ENCODE results near the gene DYRK2.

The DYRK2 gene

GRCh38 chr12:67647181-67647798 is 1.3 kb upstream of the DYRK2 start:
- no peaks in the 10 kb centered on the region for H3K27me3 ChIP-seq (ENCODE audit: control insufficient read depth, insufficient read depth, low read length)
- peaks cover 5% of the 10 kb centered on the region for H3K4me1 ChIP-seq (ENCODE audit: control insufficient read depth, insufficient read depth, low read length)
- H3K9ac ChIP-seq (ENCODE audit: low read depth, low read length): no peak overlapping the region
- H3K4me3 ChIP-seq (ENCODE audit: low read depth, low read length): peak overlapping the region; percentile 85
- H3K36me3 ChIP-seq (ENCODE audit: control insufficient read depth, insufficient read depth, low read length): no peaks in the 10 kb centered on the region
- no peaks in the 10 kb centered on the region for H3K9me3 ChIP-seq (ENCODE audit: control insufficient read depth, insufficient read depth, low read length)

DNA sequence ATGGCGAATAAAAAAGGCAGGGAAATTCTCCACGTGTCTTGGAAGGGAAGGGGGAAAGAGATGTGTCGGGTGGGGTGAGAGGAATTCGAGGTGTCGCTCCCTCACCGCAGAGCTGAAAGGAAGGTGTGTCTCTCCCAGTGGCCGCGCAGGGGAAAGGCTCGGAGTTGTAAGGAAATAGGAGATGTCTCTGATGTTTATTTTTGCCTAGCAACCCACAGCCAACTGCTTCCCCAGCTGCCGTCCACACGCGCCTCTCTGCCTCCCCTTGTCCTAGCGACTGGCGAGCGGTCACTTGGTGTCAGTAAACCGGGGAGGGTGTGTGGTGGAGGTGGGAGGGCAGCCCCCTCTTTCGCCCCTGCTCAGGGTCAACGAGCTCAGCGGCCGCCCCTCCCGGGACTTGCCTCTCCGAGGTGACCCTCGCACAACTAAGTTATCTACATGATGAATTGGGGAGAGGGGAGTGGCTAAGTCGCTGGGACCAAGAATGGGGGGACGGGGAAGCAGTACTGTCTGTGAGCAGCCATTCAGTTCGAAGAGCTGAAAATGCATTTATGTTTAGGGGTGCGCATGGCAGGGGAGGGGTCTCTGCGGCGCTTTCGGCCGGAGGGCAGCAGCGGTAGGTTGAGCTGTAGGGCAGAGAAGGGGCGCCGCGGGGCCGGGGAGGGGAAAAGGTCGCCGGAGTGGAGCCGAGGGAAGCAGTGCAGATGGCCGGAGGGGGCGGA is 585 bp upstream of the DYRK2 start:
- H3K4me1 ChIP-seq (ENCODE audit: control insufficient read depth, insufficient read depth, low read length): peaks cover 5% of the 10 kb centered on the region
- peak overlapping the region; percentile 85 for H3K4me3 ChIP-seq (ENCODE audit: low read depth, low read length)
- no peaks in the 10 kb centered on the region for H3K9me3 ChIP-seq (ENCODE audit: control insufficient read depth, insufficient read depth, low read length)
- H3K27me3 ChIP-seq (ENCODE audit: control insufficient read depth, insufficient read depth, low read length): no peaks in the 10 kb centered on the region
- H3K9ac ChIP-seq (ENCODE audit: low read depth, low read length): no peak overlapping the region
- H3K36me3 ChIP-seq (ENCODE audit: control insufficient read depth, insufficient read depth, low read length): no peaks in the 10 kb centered on the region

- Histone ChIP-seq H3K36me3 (ENCODE audit: control insufficient read depth, insufficient read depth, low read length) (no peaks in the 10 kb centered on the region), H3K27me3 (ENCODE audit: control insufficient read depth, insufficient read depth, low read length) (no peaks in the 10 kb centered on the region), H3K9me3 (ENCODE audit: control insufficient read depth, insufficient read depth, low read length) (no peaks in the 10 kb centered on the region), H3K9ac (ENCODE audit: low read depth, low read length) (peak overlapping the region; percentile 74), H3K4me3 (ENCODE audit: low read depth, low read length) (peak overlapping the region; percentile 73), H3K4me1 (ENCODE audit: control insufficient read depth, insufficient read depth, low read length) (peaks cover 5% of the 10 kb centered on the region)
Measured at GRCh38 chr12:67649261-67649569, 670 bp downstream of the DYRK2 start.

DNA sequence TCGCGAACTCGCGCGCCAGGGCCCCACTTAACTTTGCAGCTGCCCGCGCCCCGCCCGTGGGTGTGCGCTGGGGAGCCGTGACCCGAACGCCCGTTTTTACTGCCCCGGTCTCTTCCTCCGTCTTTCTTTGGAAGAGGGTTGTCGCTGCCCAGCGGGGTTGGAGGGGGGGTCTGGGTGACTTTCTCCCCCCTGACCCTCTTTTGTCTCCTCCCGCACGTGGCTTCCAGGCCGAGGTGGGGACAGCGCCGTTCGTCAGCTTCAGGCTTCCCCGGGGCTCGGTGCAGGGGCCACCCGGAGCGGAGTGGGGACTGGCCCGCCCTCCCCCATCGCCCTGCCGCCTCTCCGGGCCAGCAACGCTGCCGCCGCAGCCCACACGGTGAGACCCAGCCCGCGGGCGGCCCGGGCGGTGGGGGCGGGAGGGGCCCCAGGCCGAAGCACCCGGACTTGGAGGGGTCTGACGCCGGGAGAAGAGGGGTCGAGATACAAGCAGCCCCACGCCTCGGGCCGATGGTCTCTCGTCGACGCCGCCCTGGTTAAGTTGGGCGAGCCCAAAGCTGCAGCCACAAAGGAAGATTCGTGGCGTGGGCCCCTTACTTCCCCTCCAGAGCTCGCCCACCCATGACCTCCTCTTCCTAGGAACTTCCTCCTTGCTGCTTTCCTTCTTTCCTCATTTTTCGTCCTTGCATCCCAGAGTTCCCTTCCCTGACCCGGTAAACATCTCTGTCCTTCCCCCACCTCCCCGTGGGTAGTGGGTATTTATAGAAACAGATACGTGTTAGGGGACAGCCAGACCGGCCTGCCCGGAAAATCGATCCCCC is 1.2 kb downstream of the DYRK2 start:
- peaks cover 5% of the 10 kb centered on the region for H3K4me1 ChIP-seq (ENCODE audit: control insufficient read depth, insufficient read depth, low read length)
- H3K36me3 ChIP-seq (ENCODE audit: control insufficient read depth, insufficient read depth, low read length): no peaks in the 10 kb centered on the region
- peak overlapping the region; percentile 73 for H3K4me3 ChIP-seq (ENCODE audit: low read depth, low read length)
- no peaks in the 10 kb centered on the region for H3K9me3 ChIP-seq (ENCODE audit: control insufficient read depth, insufficient read depth, low read length)
- peak overlapping the region; percentile 74 for H3K9ac ChIP-seq (ENCODE audit: low read depth, low read length)
- H3K27me3 ChIP-seq (ENCODE audit: control insufficient read depth, insufficient read depth, low read length): no peaks in the 10 kb centered on the region

DNA sequence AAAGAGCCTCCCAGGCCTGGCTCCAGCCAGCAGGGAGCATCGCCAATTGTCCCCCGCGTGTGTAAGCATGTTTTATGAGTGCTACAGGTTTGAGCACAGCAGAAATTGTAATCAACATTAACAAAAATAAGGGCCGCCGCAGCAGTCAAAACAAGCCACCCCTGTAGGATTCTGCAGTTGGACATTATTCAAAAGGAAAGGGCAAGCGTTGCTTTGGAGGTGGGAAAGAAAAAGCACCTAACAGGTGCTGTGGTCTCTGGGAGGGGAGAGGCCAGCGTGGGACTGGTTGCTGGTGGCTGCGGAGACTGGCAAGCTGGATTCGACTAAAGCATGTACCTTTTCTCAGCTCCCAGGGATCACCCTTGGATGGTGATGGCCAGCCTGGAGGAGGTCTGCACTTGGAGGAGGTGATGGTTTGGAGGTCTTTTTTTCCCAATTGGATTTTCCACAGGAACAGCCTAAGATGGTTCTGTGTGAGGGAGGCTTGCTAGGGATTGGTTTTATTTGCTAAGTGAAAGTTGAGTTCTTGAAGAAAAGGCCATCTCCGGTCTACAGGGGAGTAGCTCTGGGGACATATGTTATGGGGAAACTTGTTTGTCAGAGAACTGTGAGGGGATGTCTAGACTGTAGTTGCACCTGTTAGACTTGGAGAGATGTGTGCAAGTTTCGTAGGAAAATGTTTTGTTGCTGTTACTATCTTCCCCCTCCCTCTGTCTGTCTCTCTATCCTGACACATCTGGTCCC is 2.0 kb downstream of the DYRK2 start:
- Histone ChIP-seq H3K4me1 (ENCODE audit: control insufficient read depth, insufficient read depth, low read length) (peaks cover 5% of the 10 kb centered on the region), H3K36me3 (ENCODE audit: control insufficient read depth, insufficient read depth, low read length) (no peaks in the 10 kb centered on the region), H3K27me3 (ENCODE audit: control insufficient read depth, insufficient read depth, low read length) (no peaks in the 10 kb centered on the region), H3K9me3 (ENCODE audit: control insufficient read depth, insufficient read depth, low read length) (no peaks in the 10 kb centered on the region), H3K9ac (ENCODE audit: low read depth, low read length) (peak overlapping the region; percentile 74), H3K4me3 (ENCODE audit: low read depth, low read length) (peak overlapping the region; percentile 73)

- Histone ChIP-seq H3K9ac (ENCODE audit: low read depth, low read length) (no peak overlapping the region), H3K9me3 (ENCODE audit: control insufficient read depth, insufficient read depth, low read length) (no peaks in the 10 kb centered on the region), H3K27me3 (ENCODE audit: control insufficient read depth, insufficient read depth, low read length) (no peaks in the 10 kb centered on the region), H3K4me1 (ENCODE audit: control insufficient read depth, insufficient read depth, low read length) (peaks cover 5% of the 10 kb centered on the region), H3K4me3 (ENCODE audit: low read depth, low read length) (peak overlapping the region; percentile 73), H3K36me3 (ENCODE audit: control insufficient read depth, insufficient read depth, low read length) (no peaks in the 10 kb centered on the region)
Measured at GRCh38 chr12:67651132-67651695, 2.7 kb downstream of the DYRK2 start.

GRCh38 chr12:67655829-67656228 is 7.3 kb downstream of the DYRK2 start:
- Histone ChIP-seq H3K36me3 (ENCODE audit: control insufficient read depth, insufficient read depth, low read length) (peaks cover 16% of the 10 kb centered on the region), H3K9me3 (ENCODE audit: control insufficient read depth, insufficient read depth, low read length) (no peaks in the 10 kb centered on the region), H3K4me1 (ENCODE audit: control insufficient read depth, insufficient read depth, low read length) (peaks cover 5% of the 10 kb centered on the region), H3K27me3 (ENCODE audit: control insufficient read depth, insufficient read depth, low read length) (no peaks in the 10 kb centered on the region), H3K9ac (ENCODE audit: low read depth, low read length) (no peak overlapping the region), H3K4me3 (ENCODE audit: low read depth, low read length) (no peak overlapping the region)

- no peaks in the 10 kb centered on the region for H3K9me3 ChIP-seq (ENCODE audit: control insufficient read depth, insufficient read depth, low read length)
- H3K36me3 ChIP-seq (ENCODE audit: control insufficient read depth, insufficient read depth, low read length): peaks cover 16% of the 10 kb centered on the region
- H3K4me1 ChIP-seq (ENCODE audit: control insufficient read depth, insufficient read depth, low read length): peaks cover 5% of the 10 kb centered on the region
- H3K27me3 ChIP-seq (ENCODE audit: control insufficient read depth, insufficient read depth, low read length): no peaks in the 10 kb centered on the region
- no peak overlapping the region for H3K4me3 ChIP-seq (ENCODE audit: low read depth, low read length)
- H3K9ac ChIP-seq (ENCODE audit: low read depth, low read length): no peak overlapping the region
Measured at GRCh38 chr12:67656251-67656650, 7.7 kb downstream of the DYRK2 start.

DNA sequence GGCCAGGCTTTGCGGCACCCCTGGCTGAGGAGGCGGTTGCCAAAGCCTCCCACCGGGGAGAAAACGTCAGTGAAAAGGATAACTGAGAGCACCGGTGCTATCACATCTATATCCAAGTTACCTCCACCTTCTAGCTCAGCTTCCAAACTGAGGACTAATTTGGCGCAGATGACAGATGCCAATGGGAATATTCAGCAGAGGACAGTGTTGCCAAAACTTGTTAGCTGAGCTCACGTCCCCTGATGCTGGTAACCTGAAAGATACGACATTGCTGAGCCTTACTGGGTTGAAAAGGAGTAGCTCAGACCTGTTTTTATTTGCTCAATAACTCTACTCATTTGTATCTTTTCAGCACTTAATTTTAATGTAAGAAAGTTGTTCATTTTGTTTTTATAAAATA is 9.9 kb downstream of the DYRK2 start:
- Histone ChIP-seq H3K27me3 (ENCODE audit: control insufficient read depth, insufficient read depth, low read length) (no peaks in the 10 kb centered on the region), H3K4me3 (ENCODE audit: low read depth, low read length) (no peak overlapping the region), H3K9me3 (ENCODE audit: control insufficient read depth, insufficient read depth, low read length) (no peaks in the 10 kb centered on the region), H3K36me3 (ENCODE audit: control insufficient read depth, insufficient read depth, low read length) (peaks cover 16% of the 10 kb centered on the region), H3K9ac (ENCODE audit: low read depth, low read length) (no peak overlapping the region), H3K4me1 (ENCODE audit: control insufficient read depth, insufficient read depth, low read length) (peaks cover 5% of the 10 kb centered on the region)

- H3K9me3 ChIP-seq (ENCODE audit: control insufficient read depth, insufficient read depth, low read length): no peaks in the 10 kb centered on the region
- no peaks in the 10 kb centered on the region for H3K27me3 ChIP-seq (ENCODE audit: control insufficient read depth, insufficient read depth, low read length)
- peaks cover 16% of the 10 kb centered on the region for H3K36me3 ChIP-seq (ENCODE audit: control insufficient read depth, insufficient read depth, low read length)
- peaks cover 5% of the 10 kb centered on the region for H3K4me1 ChIP-seq (ENCODE audit: control insufficient read depth, insufficient read depth, low read length)
- H3K4me3 ChIP-seq (ENCODE audit: low read depth, low read length): no peak overlapping the region
- H3K9ac ChIP-seq (ENCODE audit: low read depth, low read length): no peak overlapping the region
Measured at GRCh38 chr12:67659292-67659691, 10.7 kb downstream of the DYRK2 start.

DNA sequence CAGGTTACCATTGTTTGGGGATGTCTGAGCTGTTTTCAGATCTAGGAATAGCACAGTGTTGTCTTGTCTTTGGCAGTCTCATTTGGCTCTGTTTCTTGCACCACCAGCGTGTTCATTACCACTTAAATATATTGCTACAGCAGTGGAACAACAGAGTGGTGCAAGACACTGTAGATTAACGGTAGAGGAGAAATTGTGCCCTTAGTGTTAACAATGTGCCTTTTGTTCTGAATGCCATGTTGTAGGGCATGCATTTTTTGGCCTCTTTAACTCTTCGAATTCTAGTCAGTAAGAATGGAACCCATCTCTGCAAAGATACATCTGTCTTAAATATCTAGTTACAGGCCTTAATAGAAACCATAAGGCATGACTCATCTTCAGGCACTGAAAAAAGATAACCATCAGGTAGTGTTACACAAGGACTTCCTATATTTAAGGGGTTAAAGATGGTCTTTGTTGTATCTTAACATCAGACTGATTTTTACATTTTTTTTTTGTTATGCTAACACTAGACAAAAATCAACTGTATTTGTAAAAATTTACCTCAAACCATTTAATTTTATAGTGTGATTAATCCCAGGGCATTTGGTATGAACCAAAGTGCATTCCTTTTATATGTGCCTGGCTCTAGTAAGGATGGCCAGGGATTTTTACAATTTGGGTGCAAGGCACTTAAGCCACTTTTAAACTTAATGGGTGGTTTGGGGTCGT is 12.9 kb downstream of the DYRK2 start:
- Histone ChIP-seq H3K36me3 (ENCODE audit: control insufficient read depth, insufficient read depth, low read length) (peaks cover 16% of the 10 kb centered on the region), H3K9me3 (ENCODE audit: control insufficient read depth, insufficient read depth, low read length) (no peaks in the 10 kb centered on the region), H3K4me1 (ENCODE audit: control insufficient read depth, insufficient read depth, low read length) (peaks cover 11% of the 10 kb centered on the region), H3K4me3 (ENCODE audit: low read depth, low read length) (no peak overlapping the region), H3K9ac (ENCODE audit: low read depth, low read length) (no peak overlapping the region), H3K27me3 (ENCODE audit: control insufficient read depth, insufficient read depth, low read length) (no peaks in the 10 kb centered on the region)

Measured in iPS-15b (cell line).